ENCODE results near the gene SERINC3.
A peak's percentile ranks its signal among the peaks of the same experiment; 100 is the strongest.

The SERINC3 gene

GRCh38 chr20:44552568-44552949 is 30.7 kb upstream of the SERINC3 start:
- Histone ChIP-seq H3K4me3 (ENCODE audit: low read length in 2 of 2) (no peak overlapping the region), H3K9ac (ENCODE audit: low read length in 2 of 2) (no peak overlapping the region), H3K4me1 (ENCODE audit: control insufficient read depth, insufficient read depth, low read length) (peaks cover 27% of the 10 kb centered on the region), H3K27me3 (ENCODE audit: control insufficient read depth in 1 of 2, insufficient read depth in 2 of 2, low read length in 2 of 2) (no peaks in the 10 kb centered on the region), H3K27ac (ENCODE audit: low read length) (peak overlapping the region; percentile 58), H3K36me3 (ENCODE audit: control insufficient read depth in 2 of 2, insufficient read depth in 2 of 2, low read length in 2 of 2) (no peaks in the 10 kb centered on the region), H3K9me3 (ENCODE audit: control insufficient read depth in 2 of 2, low read length in 2 of 2) (no peaks in the 10 kb centered on the region)

GRCh38 chr20:44552050-44552449 is 30.2 kb upstream of the SERINC3 start:
- no peak overlapping the region for H3K9ac ChIP-seq (ENCODE audit: low read length in 2 of 2)
- H3K4me1 ChIP-seq (ENCODE audit: control insufficient read depth, insufficient read depth, low read length) = peaks cover 27% of the 10 kb centered on the region
- no peaks in the 10 kb centered on the region for H3K27me3 ChIP-seq (ENCODE audit: control insufficient read depth in 1 of 2, insufficient read depth in 2 of 2, low read length in 2 of 2)
- H3K9me3 ChIP-seq (ENCODE audit: control insufficient read depth in 2 of 2, low read length in 2 of 2) = no peaks in the 10 kb centered on the region
- peak overlapping the region; percentile 58 for H3K27ac ChIP-seq (ENCODE audit: low read length)
- no peaks in the 10 kb centered on the region for H3K36me3 ChIP-seq (ENCODE audit: control insufficient read depth in 2 of 2, insufficient read depth in 2 of 2, low read length in 2 of 2)
- H3K4me3 ChIP-seq (ENCODE audit: low read length in 2 of 2) = no peak overlapping the region

- H3K27me3 ChIP-seq (ENCODE audit: control insufficient read depth in 1 of 2, insufficient read depth in 2 of 2, low read length in 2 of 2) = no peaks in the 10 kb centered on the region
- peak overlapping the region in 1 of 2 donors; percentile 7 for H3K4me3 ChIP-seq (ENCODE audit: low read length in 2 of 2)
- H3K9me3 ChIP-seq (ENCODE audit: control insufficient read depth in 2 of 2, low read length in 2 of 2) = no peaks in the 10 kb centered on the region
- no peaks in the 10 kb centered on the region for H3K36me3 ChIP-seq (ENCODE audit: control insufficient read depth in 2 of 2, insufficient read depth in 2 of 2, low read length in 2 of 2)
- H3K27ac ChIP-seq (ENCODE audit: low read length) = peak overlapping the region; percentile 33
- peaks cover 25% of the 10 kb centered on the region for H3K4me1 ChIP-seq (ENCODE audit: control insufficient read depth, insufficient read depth, low read length)
- no peak overlapping the region for H3K9ac ChIP-seq (ENCODE audit: low read length in 2 of 2)
Measured at GRCh38 chr20:44549123-44549522, 27.3 kb upstream of the SERINC3 start.

GRCh38 chr20:44547419-44547818 is 25.5 kb upstream of the SERINC3 start:
- no peak overlapping the region for H3K27ac ChIP-seq (ENCODE audit: low read length)
- H3K4me3 ChIP-seq (ENCODE audit: low read length in 2 of 2) = no peak overlapping the region
- H3K4me1 ChIP-seq (ENCODE audit: control insufficient read depth, insufficient read depth, low read length) = peaks cover 27% of the 10 kb centered on the region
- no peaks in the 10 kb centered on the region for H3K9me3 ChIP-seq (ENCODE audit: control insufficient read depth in 2 of 2, low read length in 2 of 2)
- no peak overlapping the region for H3K9ac ChIP-seq (ENCODE audit: low read length in 2 of 2)
- no peaks in the 10 kb centered on the region for H3K36me3 ChIP-seq (ENCODE audit: control insufficient read depth in 2 of 2, insufficient read depth in 2 of 2, low read length in 2 of 2)
- no peaks in the 10 kb centered on the region for H3K27me3 ChIP-seq (ENCODE audit: control insufficient read depth in 1 of 2, insufficient read depth in 2 of 2, low read length in 2 of 2)

GRCh38 chr20:44544263-44544662 is 22.4 kb upstream of the SERINC3 start:
- H3K9me3 ChIP-seq (ENCODE audit: control insufficient read depth in 2 of 2, low read length in 2 of 2) = no peaks in the 10 kb centered on the region
- no peaks in the 10 kb centered on the region for H3K27me3 ChIP-seq (ENCODE audit: control insufficient read depth in 1 of 2, insufficient read depth in 2 of 2, low read length in 2 of 2)
- H3K4me1 ChIP-seq (ENCODE audit: control insufficient read depth, insufficient read depth, low read length) = peaks cover 34% of the 10 kb centered on the region
- peak overlapping the region; percentile 24 for H3K27ac ChIP-seq (ENCODE audit: low read length)
- H3K36me3 ChIP-seq (ENCODE audit: control insufficient read depth in 2 of 2, insufficient read depth in 2 of 2, low read length in 2 of 2) = no peaks in the 10 kb centered on the region
- H3K4me3 ChIP-seq (ENCODE audit: low read length in 2 of 2) = peak overlapping the region in 1 of 2 donors; percentile 8
- no peak overlapping the region for H3K9ac ChIP-seq (ENCODE audit: low read length in 2 of 2)

GRCh38 chr20:44543358-44543757 is 21.5 kb upstream of the SERINC3 start:
- H3K9me3 ChIP-seq (ENCODE audit: control insufficient read depth in 2 of 2, low read length in 2 of 2) = no peaks in the 10 kb centered on the region
- H3K27ac ChIP-seq (ENCODE audit: low read length) = peak overlapping the region; percentile 66
- H3K27me3 ChIP-seq (ENCODE audit: control insufficient read depth in 1 of 2, insufficient read depth in 2 of 2, low read length in 2 of 2) = no peaks in the 10 kb centered on the region
- H3K4me3 ChIP-seq (ENCODE audit: low read length in 2 of 2) = peak overlapping the region in 1 of 2 donors; percentile 31
- no peak overlapping the region for H3K9ac ChIP-seq (ENCODE audit: low read length in 2 of 2)
- peaks cover 34% of the 10 kb centered on the region for H3K4me1 ChIP-seq (ENCODE audit: control insufficient read depth, insufficient read depth, low read length)
- H3K36me3 ChIP-seq (ENCODE audit: control insufficient read depth in 2 of 2, insufficient read depth in 2 of 2, low read length in 2 of 2) = no peaks in the 10 kb centered on the region

GRCh38 chr20:44542890-44543289 is 21.0 kb upstream of the SERINC3 start:
- Histone ChIP-seq H3K36me3 (ENCODE audit: control insufficient read depth in 2 of 2, insufficient read depth in 2 of 2, low read length in 2 of 2) (no peaks in the 10 kb centered on the region), H3K27ac (ENCODE audit: low read length) (peak overlapping the region; percentile 66), H3K9me3 (ENCODE audit: control insufficient read depth in 2 of 2, low read length in 2 of 2) (no peaks in the 10 kb centered on the region), H3K27me3 (ENCODE audit: control insufficient read depth in 1 of 2, insufficient read depth in 2 of 2, low read length in 2 of 2) (no peaks in the 10 kb centered on the region), H3K9ac (ENCODE audit: low read length in 2 of 2) (no peak overlapping the region), H3K4me1 (ENCODE audit: control insufficient read depth, insufficient read depth, low read length) (peaks cover 34% of the 10 kb centered on the region), H3K4me3 (ENCODE audit: low read length in 2 of 2) (no peak overlapping the region)

GRCh38 chr20:44541992-44542391 is 20.1 kb upstream of the SERINC3 start:
- H3K9me3 ChIP-seq (ENCODE audit: control insufficient read depth in 2 of 2, low read length in 2 of 2) = no peaks in the 10 kb centered on the region
- H3K27ac ChIP-seq (ENCODE audit: low read length) = peak overlapping the region; percentile 32
- no peaks in the 10 kb centered on the region for H3K27me3 ChIP-seq (ENCODE audit: control insufficient read depth in 1 of 2, insufficient read depth in 2 of 2, low read length in 2 of 2)
- peaks cover 34% of the 10 kb centered on the region for H3K4me1 ChIP-seq (ENCODE audit: control insufficient read depth, insufficient read depth, low read length)
- H3K9ac ChIP-seq (ENCODE audit: low read length in 2 of 2) = peak overlapping the region in 1 of 2 donors; percentile 7
- H3K4me3 ChIP-seq (ENCODE audit: low read length in 2 of 2) = no peak overlapping the region
- H3K36me3 ChIP-seq (ENCODE audit: control insufficient read depth in 2 of 2, insufficient read depth in 2 of 2, low read length in 2 of 2) = no peaks in the 10 kb centered on the region

- Histone ChIP-seq H3K9ac (ENCODE audit: low read length in 2 of 2) (no peak overlapping the region), H3K9me3 (ENCODE audit: control insufficient read depth in 2 of 2, low read length in 2 of 2) (no peaks in the 10 kb centered on the region), H3K27ac (ENCODE audit: low read length) (peak overlapping the region; percentile 31), H3K36me3 (ENCODE audit: control insufficient read depth in 2 of 2, insufficient read depth in 2 of 2, low read length in 2 of 2) (no peaks in the 10 kb centered on the region), H3K4me3 (ENCODE audit: low read length in 2 of 2) (peak overlapping the region in 1 of 2 donors; percentile 8), H3K27me3 (ENCODE audit: control insufficient read depth in 1 of 2, insufficient read depth in 2 of 2, low read length in 2 of 2) (no peaks in the 10 kb centered on the region), H3K4me1 (ENCODE audit: control insufficient read depth, insufficient read depth, low read length) (peaks cover 40% of the 10 kb centered on the region)
Measured at GRCh38 chr20:44540834-44541233, 19.0 kb upstream of the SERINC3 start.

- Histone ChIP-seq H3K9me3 (ENCODE audit: control insufficient read depth in 2 of 2, low read length in 2 of 2) (no peaks in the 10 kb centered on the region), H3K9ac (ENCODE audit: low read length in 2 of 2) (peak overlapping the region in 1 of 2 donors; percentile 16), H3K27me3 (ENCODE audit: control insufficient read depth in 1 of 2, insufficient read depth in 2 of 2, low read length in 2 of 2) (no peaks in the 10 kb centered on the region), H3K4me3 (ENCODE audit: low read length in 2 of 2) (no peak overlapping the region), H3K36me3 (ENCODE audit: control insufficient read depth in 2 of 2, insufficient read depth in 2 of 2, low read length in 2 of 2) (no peaks in the 10 kb centered on the region), H3K4me1 (ENCODE audit: control insufficient read depth, insufficient read depth, low read length) (peaks cover 39% of the 10 kb centered on the region), H3K27ac (ENCODE audit: low read length) (no peak overlapping the region)
Measured at GRCh38 chr20:44537993-44538392, 16.1 kb upstream of the SERINC3 start.

- H3K4me3 ChIP-seq (ENCODE audit: low read length in 2 of 2) = no peak overlapping the region
- H3K27me3 ChIP-seq (ENCODE audit: control insufficient read depth in 1 of 2, insufficient read depth in 2 of 2, low read length in 2 of 2) = no peaks in the 10 kb centered on the region
- H3K36me3 ChIP-seq (ENCODE audit: control insufficient read depth in 2 of 2, insufficient read depth in 2 of 2, low read length in 2 of 2) = no peaks in the 10 kb centered on the region
- peak overlapping the region; percentile 2 for H3K27ac ChIP-seq (ENCODE audit: low read length)
- no peaks in the 10 kb centered on the region for H3K9me3 ChIP-seq (ENCODE audit: control insufficient read depth in 2 of 2, low read length in 2 of 2)
- peaks cover 39% of the 10 kb centered on the region for H3K4me1 ChIP-seq (ENCODE audit: control insufficient read depth, insufficient read depth, low read length)
- no peak overlapping the region for H3K9ac ChIP-seq (ENCODE audit: low read length in 2 of 2)
Measured at GRCh38 chr20:44536175-44536574, 14.3 kb upstream of the SERINC3 start.
